RWPE2 (cell line): ENCODE measurements around the gene SRPRB.

Experiments used
- ATAC-seq: fragments of 200-7000 bp; cut with Tn5 transposase; 3 replicates; pipeline ENCODE4 v1.9.1; 2021; ENCODE audit warnings: low read depth
- DNase-seq: peaks from one replicate; pipeline ENCODE4 v3.0.0-alpha.2; 2020; ENCODE audit warnings: low spot score
- H3K27ac ChIP-seq: fragments of 450-650 bp; 2 replicates; pipeline ENCODE4 v1.5.1; 2017; ENCODE audit warnings: mild to moderate bottlenecking; ENCODE audit not compliant: poor library complexity, severe bottlenecking
- H3K27me3 ChIP-seq: fragments of 250-450 bp; sonication (Bioruptor Pico); 2 replicates; pipeline ENCODE4 v1.5.1; 2021; ENCODE audit warnings: mild to moderate bottlenecking, moderate library complexity; ENCODE audit not compliant: insufficient read depth, poor library complexity, severe bottlenecking
- H3K36me3 ChIP-seq: fragments of 250-450 bp; sonication (Bioruptor Pico); 2 replicates; pipeline ENCODE4 v1.5.1; 2020; ENCODE audit warnings: low read depth, mild to moderate bottlenecking, moderate library complexity
- H3K4me1 ChIP-seq: fragments of 250-450 bp; sonication (Bioruptor Pico); 2 replicates; pipeline ENCODE4 v1.5.1; 2021; ENCODE audit warnings: mild to moderate bottlenecking, moderate library complexity; ENCODE audit not compliant: insufficient read depth, poor library complexity, severe bottlenecking
- H3K4me3 ChIP-seq: fragments of 250-450 bp; sonication (Bioruptor Pico); 2 replicates; pipeline ENCODE4 v1.5.1; 2021; ENCODE audit warnings: mild to moderate bottlenecking, moderate library complexity; ENCODE audit not compliant: severe bottlenecking
- H3K9me3 ChIP-seq: fragments of 250-450 bp; sonication (Bioruptor Pico); 2 replicates; pipeline ENCODE4 v1.5.1; 2021; ENCODE audit warnings: mild to moderate bottlenecking, moderate library complexity; ENCODE audit not compliant: severe bottlenecking
- CTCF ChIP-seq: fragments of 450-650 bp; IDR thresholded peaks from one replicate; pipeline ENCODE4 v1.5.1; 2017; ENCODE audit warnings: mild to moderate bottlenecking, moderate library complexity; ENCODE audit not compliant: poor library complexity, severe bottlenecking

SRPRB gene

GRCh38 chr3:133853063-133853924, 47.7 kb downstream of the SRPRB start:
- Histone ChIP-seq H3K4me3 (no peak overlapping the region), H3K9me3 (no peaks in the 10 kb centered on the region), H3K27me3 (no peaks in the 10 kb centered on the region), H3K36me3 (no peaks in the 10 kb centered on the region), H3K4me1 (no peaks in the 10 kb centered on the region), H3K27ac (no peak overlapping the region)
- DNase-seq (no peak), ATAC-seq (no peak)
- TF ChIP-seq CTCF = no peak

- DNase-seq (no peak), ATAC-seq (no peak)
- no peaks in the 10 kb centered on the region for H3K4me1 ChIP-seq
- no peaks in the 10 kb centered on the region for H3K27me3 ChIP-seq
- no peaks in the 10 kb centered on the region for H3K9me3 ChIP-seq
- TF ChIP-seq CTCF = no peak
- no peaks in the 10 kb centered on the region for H3K36me3 ChIP-seq
- no peak overlapping the region for H3K27ac ChIP-seq
- no peak overlapping the region for H3K4me3 ChIP-seq
These were observed 48.3 kb downstream of the SRPRB start for GRCh38 chr3:133853925-133854227.

- Histone ChIP-seq H3K9me3 (no peaks in the 10 kb centered on the region), H3K4me1 (no peaks in the 10 kb centered on the region), H3K4me3 (no peak overlapping the region), H3K36me3 (no peaks in the 10 kb centered on the region), H3K27me3 (no peaks in the 10 kb centered on the region), H3K27ac (no peak overlapping the region)
- ATAC-seq (no peak), DNase-seq (no peak)
- TF ChIP-seq CTCF = no peak
These were observed 48.8 kb downstream of the SRPRB start for GRCh38 chr3:133854264-133855001.

GRCh38 chr3:133855002-133855370, 49.4 kb downstream of the SRPRB start:
- Histone ChIP-seq H3K9me3 (no peaks in the 10 kb centered on the region), H3K27me3 (no peaks in the 10 kb centered on the region), H3K4me1 (no peaks in the 10 kb centered on the region), H3K4me3 (no peak overlapping the region), H3K27ac (no peak overlapping the region), H3K36me3 (no peaks in the 10 kb centered on the region)
- ATAC-seq = no peak
- DNase-seq = no peak
- no peak for TF ChIP-seq CTCF

- DNase-seq = no peak
- no peak for ATAC-seq
These were observed 50.2 kb downstream of the SRPRB start for GRCh38 chr3:133855772-133856171.

More at GRCh38 chr3:133855772-133856171, 50.2 kb downstream of the SRPRB start:
- no peak overlapping the region for H3K27ac ChIP-seq
- no peaks in the 10 kb centered on the region for H3K27me3 ChIP-seq
- no peak for TF ChIP-seq CTCF
- no peak overlapping the region for H3K4me3 ChIP-seq
- no peaks in the 10 kb centered on the region for H3K36me3 ChIP-seq
- H3K4me1 ChIP-seq = no peaks in the 10 kb centered on the region
- H3K9me3 ChIP-seq = no peaks in the 10 kb centered on the region
